ENCODE data around the gene CLK2.
"Not testable (repeated sequence)": the region's sequence is repeated elsewhere in the genome, so short reads cannot be mapped to it uniquely, and the experiment has no call there.

CLK2 gene

GRCh38 chr1:155253797-155254196 lies 19.5 kb downstream of the CLK2 start:
- DNase-seq (no peak), ATAC-seq (replicated peaks) (no peak)
- Mint-ChIP-seq H3K27me3 (no peaks in the 10 kb centered on the region), H3K4me3 (peak overlapping the region; percentile 81 to 82), H3K27ac (peak overlapping the region in 1 of 2 donors; percentile 46), H3K36me3 (ENCODE audit: insufficient read depth) (peaks cover 20% of the 10 kb centered on the region), H3K4me1 (ENCODE audit: low read depth in 2 of 2) (peaks cover 29 to 38% of the 10 kb centered on the region in 2 donors), H3K9me3 (no peaks in the 10 kb centered on the region)

GRCh38 chr1:155253208-155253607 lies 20.1 kb downstream of the CLK2 start:
- H3K4me3 Mint-ChIP-seq: peak overlapping the region in 1 of 2 donors; percentile 81
- H3K9me3 Mint-ChIP-seq: no peaks in the 10 kb centered on the region
- DNase-seq (no peak), ATAC-seq (replicated peaks) (no peak)
- H3K27ac Mint-ChIP-seq: no peak overlapping the region
- H3K4me1 Mint-ChIP-seq (ENCODE audit: low read depth in 2 of 2): peaks cover 29 to 38% of the 10 kb centered on the region in 2 donors
- peaks cover 16% of the 10 kb centered on the region for H3K36me3 Mint-ChIP-seq (ENCODE audit: insufficient read depth)
- H3K27me3 Mint-ChIP-seq: no peaks in the 10 kb centered on the region

- ATAC-seq (replicated peaks): no peak
- no peak for DNase-seq
- peak overlapping the region; percentile 82 to 84 for H3K27ac Mint-ChIP-seq
- no peaks in the 10 kb centered on the region for H3K27me3 Mint-ChIP-seq
- peaks cover 20 to 35% of the 10 kb centered on the region in 2 donors for H3K4me1 Mint-ChIP-seq (ENCODE audit: low read depth in 2 of 2)
- no peaks in the 10 kb centered on the region for H3K9me3 Mint-ChIP-seq
- H3K4me3 Mint-ChIP-seq: no peak overlapping the region
- H3K36me3 Mint-ChIP-seq (ENCODE audit: insufficient read depth): peaks cover 7% of the 10 kb centered on the region
Observed at GRCh38 chr1:155251566-155251965, 21.7 kb downstream of the CLK2 start.

- Mint-ChIP-seq H3K36me3 (ENCODE audit: insufficient read depth) (peaks cover 12% of the 10 kb centered on the region), H3K27me3 (no peaks in the 10 kb centered on the region), H3K27ac (no peak overlapping the region), H3K4me1 (ENCODE audit: low read depth in 2 of 2) (peaks cover 18 to 29% of the 10 kb centered on the region in 2 donors), H3K4me3 (peak overlapping the region; percentile 70 to 75), H3K9me3 (no peaks in the 10 kb centered on the region)
- peak; percentile 96 to 98 (median 97) for DNase-seq
- ATAC-seq (replicated peaks): peak; percentile 98
Observed at GRCh38 chr1:155250633-155251449, 22.5 kb downstream of the CLK2 start.

- Mint-ChIP-seq H3K4me1 (ENCODE audit: low read depth in 2 of 2) (peaks cover 12 to 23% of the 10 kb centered on the region in 2 donors), H3K27ac (peak overlapping the region in 1 of 2 donors; percentile 59), H3K27me3 (no peaks in the 10 kb centered on the region), H3K4me3 (peak overlapping the region; percentile 70 to 75), H3K36me3 (ENCODE audit: insufficient read depth) (peaks cover 17% of the 10 kb centered on the region), H3K9me3 (no peaks in the 10 kb centered on the region)
- peak; percentile 22 for ATAC-seq (replicated peaks)
- DNase-seq: no peak
Observed at GRCh38 chr1:155250246-155250632, 23.1 kb downstream of the CLK2 start.

- H3K27me3 Mint-ChIP-seq: no peaks in the 10 kb centered on the region
- no peak for DNase-seq
- no peak overlapping the region for H3K27ac Mint-ChIP-seq
- ATAC-seq (replicated peaks): no peak
- peaks cover 0 to 2% of the 10 kb centered on the region in 2 donors for H3K9me3 Mint-ChIP-seq
- H3K36me3 Mint-ChIP-seq (ENCODE audit: insufficient read depth): peaks cover 29% of the 10 kb centered on the region
- H3K4me3 Mint-ChIP-seq: no peak overlapping the region
- H3K4me1 Mint-ChIP-seq (ENCODE audit: low read depth in 2 of 2): peaks cover 19% of the 10 kb centered on the region in 2 donors
Observed at GRCh38 chr1:155247667-155248553, 25.4 kb downstream of the CLK2 start.

- peaks cover 19% of the 10 kb centered on the region in 2 donors for H3K4me1 Mint-ChIP-seq (ENCODE audit: low read depth in 2 of 2)
- H3K4me3 Mint-ChIP-seq: peak overlapping the region in 1 of 2 donors; percentile 6
- not testable (repeated sequence) for H3K9me3 Mint-ChIP-seq; ATAC-seq (replicated peaks); H3K27ac Mint-ChIP-seq; DNase-seq; H3K27me3 Mint-ChIP-seq
- H3K36me3 Mint-ChIP-seq (ENCODE audit: insufficient read depth): peaks cover 29% of the 10 kb centered on the region
Observed at GRCh38 chr1:155246796-155247195, 26.5 kb downstream of the CLK2 start.

GRCh38 chr1:155245163-155245524 lies 28.2 kb downstream of the CLK2 start:
- H3K27me3 Mint-ChIP-seq: no peaks in the 10 kb centered on the region
- H3K27ac Mint-ChIP-seq: peak overlapping the region; percentile 97 to 98
- H3K4me3 Mint-ChIP-seq: peak overlapping the region; percentile 78 to 83
- H3K9me3 Mint-ChIP-seq: peaks cover 0 to 2% of the 10 kb centered on the region in 2 donors
- no peak for DNase-seq
- H3K36me3 Mint-ChIP-seq (ENCODE audit: insufficient read depth): peaks cover 29% of the 10 kb centered on the region
- peaks cover 28 to 32% of the 10 kb centered on the region in 2 donors for H3K4me1 Mint-ChIP-seq (ENCODE audit: low read depth in 2 of 2)
- no peak for ATAC-seq (replicated peaks)

GRCh38 chr1:155244368-155245162 lies 28.7 kb downstream of the CLK2 start:
- peaks cover 29% of the 10 kb centered on the region for H3K36me3 Mint-ChIP-seq (ENCODE audit: insufficient read depth)
- peaks cover 0 to 2% of the 10 kb centered on the region in 2 donors for H3K9me3 Mint-ChIP-seq
- DNase-seq: peak; percentile 92 to 97 (median 95)
- H3K27ac Mint-ChIP-seq: peak overlapping the region; percentile 97 to 98
- peaks cover 24 to 32% of the 10 kb centered on the region in 2 donors for H3K4me1 Mint-ChIP-seq (ENCODE audit: low read depth in 2 of 2)
- no peaks in the 10 kb centered on the region for H3K27me3 Mint-ChIP-seq
- H3K4me3 Mint-ChIP-seq: peak overlapping the region; percentile 78 to 83
- peak; percentile 96 for ATAC-seq (replicated peaks)

GRCh38 chr1:155242805-155243358 lies 30.4 kb downstream of the CLK2 start:
- peak overlapping the region; percentile 97 to 98 for H3K27ac Mint-ChIP-seq
- peaks cover 36% of the 10 kb centered on the region for H3K36me3 Mint-ChIP-seq (ENCODE audit: insufficient read depth)
- peaks cover 28 to 32% of the 10 kb centered on the region in 2 donors for H3K4me1 Mint-ChIP-seq (ENCODE audit: low read depth in 2 of 2)
- peak overlapping the region; percentile 78 to 83 for H3K4me3 Mint-ChIP-seq
- H3K27me3 Mint-ChIP-seq: no peaks in the 10 kb centered on the region
- no peak for ATAC-seq (replicated peaks)
- no peak for DNase-seq
- peaks cover 0 to 2% of the 10 kb centered on the region in 2 donors for H3K9me3 Mint-ChIP-seq

- Mint-ChIP-seq H3K27ac (peak overlapping the region; percentile 91 to 92), H3K36me3 (ENCODE audit: insufficient read depth) (peaks cover 42% of the 10 kb centered on the region), H3K27me3 (no peaks in the 10 kb centered on the region), H3K4me3 (peak overlapping the region; percentile 85 to 87), H3K4me1 (ENCODE audit: low read depth in 2 of 2) (peaks cover 28 to 32% of the 10 kb centered on the region in 2 donors), H3K9me3 (peaks cover 0 to 2% of the 10 kb centered on the region in 2 donors)
- DNase-seq: no peak
- no peak for ATAC-seq (replicated peaks)
Observed at GRCh38 chr1:155241841-155242264, 31.5 kb downstream of the CLK2 start.

- Mint-ChIP-seq H3K27ac (peak overlapping the region; percentile 91 to 92), H3K27me3 (no peaks in the 10 kb centered on the region), H3K4me1 (ENCODE audit: low read depth in 2 of 2) (peaks cover 28 to 32% of the 10 kb centered on the region in 2 donors), H3K4me3 (peak overlapping the region; percentile 85 to 87), H3K36me3 (ENCODE audit: insufficient read depth) (peaks cover 38% of the 10 kb centered on the region), H3K9me3 (peaks cover 0 to 2% of the 10 kb centered on the region in 2 donors)
- ATAC-seq (replicated peaks) (peak; percentile 32), DNase-seq (peak; percentile 62 to 70 (median 68))
Observed at GRCh38 chr1:155241069-155241679, 32.1 kb downstream of the CLK2 start.
